Muscle of back (tissue), 11 donors: ENCODE measurements around the gene CLCN6. TPM values are rescaled to one million over a fixed set of nuclear protein-coding genes. Genes with fewer than 3 reads are reported as not detected.

ENCODE experiments used
- DNase-seq, 3 donors: peaks; one replicate each; pipeline versions ENCODE4 v3.0.0 to v3.0.0-alpha.2; 2013
- polyA plus RNA-seq, 10 donors: library from polyadenylated mRNA; unstranded; fragments of 120-200 nt; gene quantifications; one replicate each; pipeline ENCODE4 v1.2.1, GENCODE V29; 2013; ENCODE audit not compliant: insufficient read length in 10 of 10

The CLCN6 gene
- polyA plus RNA-seq, 10 donors, result 9.4 to 17.4 (median 13.2) TPM

- DNase-seq, result no peak
Measured at GRCh38 chr1:11795238-11795890, 10.6 kb upstream of the CLCN6 start.

DNA sequence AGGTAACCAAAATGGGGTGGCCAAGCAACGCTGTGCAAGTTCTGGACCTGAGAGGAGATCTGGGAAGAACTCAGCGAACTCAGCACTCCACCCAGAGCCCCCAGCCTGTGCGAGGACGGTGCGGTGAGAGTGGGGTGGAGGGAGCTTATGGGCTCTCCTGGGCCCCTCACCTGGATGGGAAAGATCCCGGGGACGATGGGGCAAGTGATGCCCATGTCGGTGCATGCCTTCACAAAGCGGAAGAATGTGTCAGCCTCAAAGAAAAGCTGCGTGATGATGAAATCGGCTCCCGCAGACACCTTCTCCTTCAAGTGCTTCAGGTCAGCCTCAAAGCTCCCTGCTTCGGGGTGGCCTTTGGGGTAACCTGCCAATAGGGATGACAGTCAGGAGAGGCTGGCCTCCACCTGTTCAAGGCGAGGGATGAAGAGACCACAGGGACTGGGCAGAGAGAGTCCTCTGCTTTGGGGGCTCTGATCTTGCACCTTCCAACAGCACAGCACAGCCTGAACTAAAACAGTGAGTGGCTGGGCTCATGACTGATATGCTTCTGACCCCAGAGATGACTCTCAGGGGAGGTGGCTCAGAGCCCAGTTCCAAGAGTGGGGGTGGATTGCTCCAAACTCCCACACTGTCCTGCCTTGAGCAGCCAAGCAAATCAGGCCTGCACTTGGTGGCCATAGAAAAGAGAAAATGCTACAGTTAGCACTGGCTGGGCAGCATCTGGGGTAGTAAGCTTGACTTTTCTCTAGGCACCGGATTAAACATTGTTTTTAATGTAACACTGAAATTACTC lies 9.8 kb upstream of the CLCN6 start:
- DNase-seq, result peak in 1 of 3 donors; percentile 55

- peak in 1 of 3 donors; percentile 36 for DNase-seq
Measured at GRCh38 chr1:11797525-11798216, 8.3 kb upstream of the CLCN6 start.

- no peak for DNase-seq
Measured at GRCh38 chr1:11799099-11799498, 6.9 kb upstream of the CLCN6 start.

- no peak for DNase-seq
Measured at GRCh38 chr1:11799896-11800295, 6.1 kb upstream of the CLCN6 start.

DNA sequence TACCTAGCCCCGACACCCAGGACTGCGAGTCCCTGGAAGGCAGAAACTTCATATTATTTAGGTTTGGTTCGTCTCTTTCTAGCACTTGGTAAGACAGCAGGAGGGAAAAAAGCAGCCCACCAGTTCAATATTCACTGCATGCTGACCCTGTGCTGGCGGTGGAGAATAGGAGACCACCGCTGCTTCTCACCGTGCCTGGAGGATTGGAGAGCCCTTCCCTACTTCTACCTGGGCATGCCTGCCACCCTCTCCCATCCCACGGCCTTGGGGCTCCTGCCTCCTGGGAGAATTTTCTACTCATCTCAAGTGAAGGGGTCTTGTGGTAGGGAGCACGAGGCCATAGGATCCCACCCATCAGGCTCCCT lies 5.6 kb upstream of the CLCN6 start:
- DNase-seq, result no peak

DNA sequence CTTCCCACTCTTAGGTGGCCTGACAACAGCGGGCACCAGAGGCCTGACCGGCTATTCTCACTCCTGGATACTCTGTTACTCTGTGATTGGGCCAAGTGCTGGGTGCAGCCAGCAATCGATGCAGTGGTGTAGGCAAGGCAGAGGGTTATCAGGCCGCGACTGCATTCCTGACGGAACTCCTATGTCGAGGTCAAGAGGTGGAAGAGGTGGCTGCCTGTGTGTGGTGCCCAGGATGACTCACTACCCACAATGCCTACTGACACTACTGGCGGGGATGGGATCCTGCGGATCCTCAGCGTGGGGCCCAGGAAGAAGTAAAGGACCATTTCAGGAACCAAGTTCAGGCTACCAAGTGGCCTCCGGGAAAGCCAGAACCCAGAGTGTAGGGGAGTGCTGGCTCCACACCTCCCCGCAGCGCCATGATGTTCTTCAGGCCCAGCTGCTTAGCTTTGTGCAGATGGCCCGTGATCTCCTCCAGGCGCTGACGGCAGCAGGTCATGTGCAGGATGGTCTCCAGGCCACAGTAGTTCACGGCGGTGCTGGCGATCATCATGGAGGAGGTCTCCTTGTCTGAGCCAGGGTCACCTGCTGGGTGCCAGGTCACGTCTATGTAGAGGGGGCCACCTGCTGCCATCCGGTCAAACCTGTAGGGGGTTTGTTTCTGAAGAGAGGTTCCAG lies 5.1 kb upstream of the CLCN6 start:
- no peak for DNase-seq

DNA sequence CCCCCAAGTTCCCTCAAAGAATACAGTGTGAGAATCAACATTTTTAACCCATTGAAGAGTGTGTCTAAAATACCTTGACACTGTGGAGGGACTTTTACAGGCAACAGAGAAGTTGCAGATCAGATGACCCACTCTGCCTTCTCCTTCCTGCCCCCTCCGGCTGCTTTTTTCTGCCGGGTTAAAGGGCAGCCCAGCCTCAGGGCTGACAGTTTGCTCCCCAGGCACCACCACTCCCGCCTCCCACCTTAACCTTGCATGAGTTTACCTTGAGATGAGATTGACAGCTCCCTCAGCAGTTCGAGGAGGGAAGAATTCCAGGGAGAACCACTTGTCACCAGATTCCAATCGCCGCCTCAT lies 3.4 kb upstream of the CLCN6 start:
- peak in 2 of 3 donors; percentile 27 to 58 for DNase-seq

DNA sequence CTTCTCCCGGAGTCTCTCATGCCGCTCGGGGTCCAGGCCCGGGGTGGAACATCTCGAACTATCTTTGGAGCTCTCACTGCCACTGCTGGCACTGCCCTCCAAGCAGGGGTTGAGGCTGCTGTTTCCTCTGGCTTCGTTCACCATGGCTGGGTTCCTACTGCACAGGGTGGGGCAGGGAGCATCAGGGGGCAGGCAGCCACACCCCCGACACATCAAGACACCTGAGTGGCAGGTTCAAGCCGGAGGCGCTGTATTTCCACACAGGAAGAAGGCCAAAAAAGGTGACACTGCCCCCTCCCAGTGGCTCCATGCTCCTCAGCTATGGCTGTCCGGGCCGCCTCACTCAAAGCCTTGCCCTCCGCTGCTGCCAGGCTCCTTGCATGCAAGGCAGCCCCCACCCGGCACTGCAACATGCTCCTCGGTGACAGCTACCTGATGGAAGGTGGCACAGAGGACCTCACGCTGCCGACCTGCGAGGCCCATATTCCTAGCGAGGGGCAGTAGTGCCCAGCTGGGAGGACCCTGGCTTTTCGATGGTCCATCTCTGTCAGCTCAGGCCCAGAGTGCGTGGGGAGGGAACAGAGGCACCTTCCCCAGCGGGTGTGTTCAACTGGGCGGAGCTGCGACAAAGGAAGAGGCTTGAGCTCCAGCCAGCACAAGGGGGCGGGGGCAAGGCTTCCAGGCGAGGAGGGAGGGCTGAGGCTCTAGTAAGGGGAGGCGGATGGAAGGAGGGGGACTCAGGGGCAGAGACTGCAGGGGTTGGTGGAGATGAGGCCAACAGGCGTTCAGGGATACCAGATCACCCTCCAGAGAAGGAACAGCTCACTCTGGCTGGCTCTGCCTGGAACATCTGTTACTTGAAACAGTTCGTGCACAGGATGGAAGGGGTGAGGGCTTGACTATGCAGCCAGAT lies 2.8 kb upstream of the CLCN6 start:
- DNase-seq, result peak; percentile 87 to 95 (median 93)

GRCh38 chr1:11803924-11804665 lies 1.9 kb upstream of the CLCN6 start:
- DNase-seq, result peak in 1 of 3 donors; percentile 35

- peak in 2 of 3 donors; percentile 49 to 70 for DNase-seq
Measured at GRCh38 chr1:11804666-11805421, 1.1 kb upstream of the CLCN6 start.

GRCh38 chr1:11806307-11806936 lies 431 bp downstream of the CLCN6 start:
- DNase-seq, result peak in 1 of 3 donors; percentile 27

DNA sequence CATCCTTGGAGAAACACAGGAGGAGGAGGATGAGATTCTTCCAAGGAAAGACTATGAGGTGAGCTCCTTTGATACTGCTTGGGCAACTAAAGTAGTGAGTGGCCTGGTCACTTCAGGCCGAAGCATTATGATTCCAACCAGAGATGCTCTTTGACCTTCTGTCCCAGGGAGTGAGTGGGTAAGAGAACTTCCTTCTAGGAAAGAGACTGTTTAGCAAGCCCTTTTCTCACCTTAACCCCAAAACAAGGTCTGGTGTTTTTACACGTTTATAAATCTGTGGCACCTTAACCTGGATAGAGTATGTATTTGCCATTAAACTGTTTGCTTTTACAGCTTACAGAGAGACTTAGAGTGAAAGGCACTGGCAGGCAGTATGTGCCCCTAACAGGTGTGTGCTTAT lies 1.1 kb downstream of the CLCN6 start:
- no peak for DNase-seq

DNA sequence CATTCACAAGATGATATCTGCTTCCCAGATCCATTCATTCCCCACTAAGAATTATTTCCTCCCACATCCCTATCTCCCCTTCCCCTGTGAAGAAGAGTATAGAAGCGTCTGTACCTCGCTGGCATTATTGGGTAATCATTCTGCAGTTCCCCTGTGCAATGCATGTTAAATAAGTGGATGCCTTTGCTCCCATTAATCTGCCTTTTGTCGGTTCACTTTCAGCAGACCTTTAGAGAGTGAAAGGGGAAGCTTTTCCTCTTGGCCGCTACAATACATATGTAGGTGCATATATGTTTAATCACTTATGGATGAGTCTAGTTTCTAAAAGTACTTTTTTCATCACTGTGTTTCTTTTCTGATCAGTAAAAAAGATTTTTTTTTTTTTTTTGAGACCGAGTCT lies 7.0 kb downstream of the CLCN6 start:
- no peak for DNase-seq

DNA sequence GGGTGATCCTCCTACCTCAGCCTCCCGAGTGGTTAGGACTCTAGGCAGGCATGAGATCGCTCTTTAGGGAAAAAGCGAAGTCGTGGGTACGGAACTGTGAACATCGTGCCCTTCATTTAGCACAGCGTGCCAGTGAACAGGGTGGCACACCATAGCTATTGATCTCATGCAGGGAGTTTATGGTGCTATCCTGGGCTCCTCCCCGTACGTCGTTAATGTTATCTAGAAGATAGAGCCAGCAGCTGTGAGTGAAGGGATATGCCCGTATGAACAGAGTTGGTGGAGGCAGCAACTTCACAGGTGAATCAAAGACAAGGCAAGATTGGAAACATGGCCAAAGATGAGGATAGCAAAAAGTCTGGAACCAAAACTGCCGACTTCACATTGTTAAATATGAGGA lies 11.2 kb downstream of the CLCN6 start:
- no peak for DNase-seq

DNA sequence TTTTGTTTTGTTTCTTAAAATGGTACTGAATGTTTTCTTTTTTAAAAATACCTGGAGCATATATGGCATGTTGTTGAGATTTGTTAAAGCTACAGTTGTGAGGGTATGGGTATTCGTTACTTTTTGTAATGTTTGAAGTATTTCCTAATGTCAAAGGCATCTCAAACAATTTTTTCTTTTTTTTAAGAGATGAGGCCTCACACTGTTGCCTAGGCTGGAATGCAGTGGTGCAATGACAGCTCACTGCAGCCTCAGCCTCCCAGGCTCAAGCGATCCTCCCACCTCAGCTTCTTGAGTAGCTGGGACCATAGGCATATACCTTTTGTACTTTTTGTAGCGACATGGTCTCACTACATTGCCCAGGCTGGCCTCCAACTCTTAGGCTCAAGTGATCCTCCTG lies 16.1 kb downstream of the CLCN6 start:
- DNase-seq, result no peak

DNA sequence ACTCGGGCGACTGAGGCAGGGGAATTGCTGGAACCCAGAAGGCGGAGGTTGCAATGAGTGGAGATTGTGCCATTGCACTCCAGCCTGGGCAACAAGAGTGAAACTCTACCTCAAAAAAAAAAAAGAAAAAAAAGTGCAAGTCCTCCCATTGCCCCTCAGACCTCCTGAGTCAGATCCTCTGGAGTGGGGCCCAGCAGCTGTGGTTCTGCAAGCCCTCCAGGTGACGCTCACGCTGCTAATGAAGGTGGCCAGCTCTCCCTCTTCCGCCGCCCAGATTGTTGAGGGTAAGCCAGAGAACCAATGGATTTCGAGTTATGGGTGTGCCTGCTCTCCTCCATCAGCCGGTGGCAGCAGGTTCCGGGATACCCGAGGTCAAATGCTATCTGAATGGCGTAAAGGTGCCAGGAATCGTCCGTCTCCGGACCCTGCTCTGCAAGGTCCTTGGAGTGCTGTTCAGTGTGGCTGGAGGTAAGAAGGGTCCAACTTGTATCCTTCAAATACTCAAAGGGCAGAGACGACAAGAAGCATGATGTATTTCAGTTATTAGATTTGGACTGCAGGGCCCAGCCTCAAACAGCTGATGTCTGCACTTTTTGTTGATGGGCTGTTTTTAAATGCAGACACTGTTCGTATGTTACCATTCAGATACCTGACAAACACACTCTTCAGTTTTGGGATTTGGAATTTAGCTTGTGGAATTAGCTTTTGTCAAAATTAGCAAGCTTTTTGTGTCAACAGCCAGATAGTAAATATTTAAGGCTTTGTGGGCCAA lies 17.6 kb downstream of the CLCN6 start:
- no peak for DNase-seq

- no peak for DNase-seq
Measured at GRCh38 chr1:11825131-11825530, 19.1 kb downstream of the CLCN6 start.
